CD4-positive, alpha-beta T cell treated with Interleukin-4 for 1 hour (primary cell): ENCODE measurements around the gene RNF183.
A peak's percentile ranks its signal among the peaks of the same experiment; 100 is the strongest.

Source experiments
- DNase-seq, 2 donors: peaks; one replicate each; pipeline ENCODE4 v3.0.0-alpha.2; 2020 to 2022

RNF183 gene, protein sequence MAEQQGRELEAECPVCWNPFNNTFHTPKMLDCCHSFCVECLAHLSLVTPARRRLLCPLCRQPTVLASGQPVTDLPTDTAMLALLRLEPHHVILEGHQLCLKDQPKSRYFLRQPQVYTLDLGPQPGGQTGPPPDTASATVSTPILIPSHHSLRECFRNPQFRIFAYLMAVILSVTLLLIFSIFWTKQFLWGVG

DNA sequence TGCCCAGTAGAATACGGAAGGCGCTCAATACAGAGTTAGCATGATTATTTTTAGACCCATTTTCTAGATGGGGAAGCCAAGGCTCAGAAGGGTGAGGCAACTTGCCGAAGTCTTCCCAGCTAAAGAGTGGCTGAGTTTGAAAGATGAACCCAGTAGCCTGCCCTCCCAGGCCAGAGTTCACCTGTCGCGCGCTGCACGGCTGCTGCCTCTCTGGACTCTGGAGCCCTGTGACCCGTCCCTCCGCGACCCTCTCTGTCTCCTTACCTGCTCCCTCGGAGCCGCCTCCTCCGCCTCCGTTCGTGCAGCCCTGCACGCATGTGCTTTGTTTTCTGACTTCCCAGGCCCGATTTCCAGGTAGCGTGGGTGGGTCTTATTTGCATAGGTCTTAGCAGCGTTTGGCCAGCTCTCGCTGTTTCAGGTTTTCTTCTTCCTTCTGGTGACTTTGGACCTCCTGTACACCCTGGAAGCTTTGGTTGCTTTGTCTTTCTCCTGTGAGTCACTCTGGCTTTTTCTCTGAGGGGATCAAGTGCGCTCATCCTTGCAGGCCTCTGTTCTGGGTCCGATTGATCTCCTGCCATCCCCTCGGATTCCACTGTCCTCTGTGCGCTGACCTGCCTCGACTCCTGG is at the start of gene RNF183:
Gene RNF183, minus strand, starts transcription at position 585 of the 627 bp plus-strand sequence. CDS start 5,192 bp downstream, outside the sequence.
- DNase-seq = no peak

DNA sequence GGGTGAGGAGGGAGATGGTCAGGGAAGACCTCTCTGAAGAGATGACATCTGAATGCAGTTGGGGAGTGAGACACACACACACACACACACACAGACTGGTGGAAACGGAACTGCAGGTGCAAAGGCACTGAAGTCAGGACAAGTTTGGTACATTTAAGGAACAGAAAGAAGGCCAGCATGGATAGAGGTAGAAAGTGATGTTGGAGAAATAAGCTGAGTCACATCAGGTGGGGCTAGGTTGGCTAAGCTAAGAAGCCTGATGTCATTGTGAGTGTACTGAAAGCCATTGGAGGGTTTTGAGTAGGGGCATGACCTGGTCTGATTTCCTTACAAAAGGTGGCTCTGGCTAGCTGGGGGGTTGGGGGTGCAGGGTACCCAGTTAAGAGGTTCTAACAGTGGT is 49.2 kb upstream of the RNF183 start:
- no peak for DNase-seq

DNA sequence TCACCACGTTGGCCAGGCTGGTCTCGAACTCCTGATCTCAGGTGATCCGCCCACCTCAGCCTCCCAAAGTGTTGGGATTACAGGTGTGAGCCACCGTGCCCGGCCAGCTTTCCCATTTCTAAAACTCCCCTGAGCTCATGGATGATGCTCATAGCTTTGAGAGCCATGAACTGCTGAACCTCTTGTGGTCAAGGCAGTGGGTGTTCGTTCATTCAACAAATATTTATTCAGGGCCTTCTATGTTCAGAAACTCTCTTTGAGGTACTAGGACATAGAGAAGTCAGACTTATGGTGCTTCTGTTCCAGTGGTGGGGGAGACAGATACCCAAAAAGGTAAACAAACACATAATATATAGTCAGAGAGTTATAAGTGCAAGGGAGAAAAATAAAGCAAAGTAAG is 48.8 kb upstream of the RNF183 start:
- no peak for DNase-seq

DNA sequence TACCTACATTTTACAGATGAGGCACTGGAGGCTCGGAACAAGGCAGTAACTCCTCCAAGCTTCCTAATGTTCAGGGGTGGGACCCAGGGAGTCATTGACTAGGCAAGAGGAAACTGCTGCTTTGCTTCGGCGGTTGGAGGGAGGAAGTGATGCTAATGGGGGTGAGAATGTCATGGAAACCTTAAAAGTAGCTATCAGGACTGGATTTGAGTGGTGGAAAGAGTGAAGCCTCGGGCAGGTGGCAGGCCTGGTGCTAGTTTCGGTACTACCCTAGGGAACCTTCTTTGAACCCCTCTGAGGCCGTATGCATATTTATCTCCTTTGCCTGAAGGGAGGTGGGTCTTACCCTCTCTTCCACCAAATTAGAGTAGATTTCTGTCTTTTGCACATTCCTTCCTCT is 47.8 kb upstream of the RNF183 start:
- DNase-seq = peak; percentile 32 to 40

DNA sequence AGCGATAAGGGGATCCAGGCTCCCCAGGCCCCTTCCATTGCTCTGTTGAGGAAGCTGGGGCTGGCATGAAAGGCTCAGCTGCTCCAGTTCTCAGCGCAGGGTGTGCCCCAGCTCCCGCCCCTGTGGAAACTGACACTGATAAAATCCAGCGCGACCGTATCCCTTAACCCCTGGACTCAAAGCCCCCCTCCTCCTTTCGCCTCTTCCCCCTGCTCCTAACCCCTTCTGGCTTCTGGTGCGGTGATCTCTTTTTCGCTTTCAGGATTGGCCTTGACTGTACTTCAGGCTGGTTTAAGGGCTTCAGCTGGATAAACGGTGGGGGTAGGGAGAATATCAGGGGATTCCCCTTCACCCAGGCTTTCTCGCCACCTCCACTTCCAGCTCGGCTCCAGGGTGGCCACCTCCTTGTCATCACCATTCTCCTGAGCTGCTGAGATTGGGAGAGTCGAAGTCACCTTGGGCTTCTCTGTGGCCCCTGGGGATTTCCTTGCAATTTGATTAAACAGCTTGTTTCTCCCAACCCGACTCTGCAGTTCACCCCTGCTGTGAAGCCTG is 47.0 kb upstream of the RNF183 start:
- DNase-seq = no peak

DNA sequence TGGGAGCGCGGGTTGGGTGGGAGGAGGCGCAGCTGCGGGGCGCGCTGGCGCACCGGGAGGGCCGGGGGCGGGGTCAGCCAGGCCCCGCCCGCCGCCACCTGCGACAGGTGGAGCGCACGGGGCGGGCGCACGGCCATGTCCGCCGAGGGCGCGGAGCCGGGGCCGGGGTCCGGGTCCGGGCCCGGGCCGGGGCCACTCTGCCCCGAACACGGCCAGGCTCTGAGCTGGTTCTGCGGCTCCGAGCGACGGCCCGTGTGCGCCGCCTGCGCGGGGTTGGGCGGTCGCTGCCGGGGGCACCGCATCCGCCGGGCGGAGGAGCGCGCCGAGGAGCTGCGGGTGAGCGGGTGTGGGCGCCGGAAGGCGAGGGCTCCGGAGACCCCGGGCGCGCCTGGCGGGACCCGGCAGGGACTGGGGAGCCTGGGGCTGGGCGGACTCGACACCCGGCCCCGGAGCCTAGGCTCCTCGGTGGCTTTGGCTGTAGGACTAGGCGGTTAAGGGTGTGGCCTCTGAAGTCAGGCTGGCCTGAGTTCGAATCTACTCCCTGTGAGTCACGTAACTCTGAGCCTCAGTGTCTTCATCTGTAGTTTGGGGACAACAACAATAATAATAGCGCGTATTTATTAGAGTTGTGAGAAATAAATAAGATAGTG is 46.4 kb upstream of the RNF183 start, which contains the start of gene BSPRY:
Gene BSPRY, plus strand, starts transcription at position 97 of the 650 bp plus-strand sequence. Its CDS starts 39 bp downstream, at position 136.
- DNase-seq = peak; percentile 20 to 39

DNA sequence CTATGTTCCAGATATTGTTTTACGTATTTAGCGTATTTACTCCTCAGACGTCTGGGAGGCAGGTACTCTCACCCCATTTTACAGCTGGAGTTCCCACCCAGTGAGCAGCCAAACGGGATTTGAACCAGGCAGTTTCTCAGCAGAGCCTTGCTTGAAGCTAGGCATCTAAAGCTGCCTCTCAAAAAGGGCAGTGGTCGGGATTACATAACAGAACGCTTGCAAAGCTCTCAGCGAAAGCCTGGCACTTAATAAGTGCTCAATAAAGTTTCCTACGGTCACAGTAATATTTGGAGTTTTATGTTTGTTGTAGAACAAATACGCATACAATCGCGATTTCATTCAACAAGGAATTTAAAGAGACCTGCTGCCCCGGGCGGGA is 45.9 kb upstream of the RNF183 start:
- DNase-seq = no peak

DNA sequence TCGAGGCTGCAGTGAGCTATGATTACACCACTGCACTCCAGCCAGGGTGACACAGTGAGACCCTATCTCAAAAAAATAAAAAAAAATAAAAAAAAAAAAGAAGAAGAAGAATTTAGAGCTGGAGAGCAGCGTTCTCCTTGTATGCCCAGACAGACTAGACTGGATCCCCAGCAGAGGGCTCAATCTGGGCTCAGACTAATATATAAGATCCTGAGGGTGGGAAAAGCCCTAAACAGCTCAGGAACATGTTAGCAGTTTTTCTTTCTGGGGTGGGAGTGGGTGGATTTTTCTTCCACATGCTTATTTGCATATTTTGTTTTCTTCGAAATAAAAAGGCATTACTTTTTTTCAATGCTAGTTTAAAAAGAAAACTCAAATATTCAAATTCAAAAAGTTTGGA is 45.3 kb upstream of the RNF183 start:
- no peak for DNase-seq

DNA sequence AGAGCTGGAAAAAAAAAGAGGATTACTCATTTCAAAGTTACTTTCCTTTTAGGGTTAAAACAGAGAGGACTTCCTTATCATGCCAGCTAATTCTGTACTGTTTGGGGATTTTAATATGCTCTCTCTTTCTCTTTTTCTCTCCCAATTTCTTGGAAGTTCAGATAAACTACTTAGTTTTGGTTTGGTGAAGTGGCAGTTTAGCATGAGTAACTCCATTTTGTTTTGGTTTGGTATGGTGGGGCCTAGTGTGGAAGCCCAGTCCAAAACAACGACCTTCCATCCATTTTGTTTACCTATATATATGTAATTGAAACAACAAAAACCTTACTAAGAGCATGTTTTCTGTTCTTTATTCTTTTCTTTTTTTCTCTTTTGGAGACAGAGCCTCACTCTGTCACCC is 42.5 kb upstream of the RNF183 start:
- DNase-seq = no peak

DNA sequence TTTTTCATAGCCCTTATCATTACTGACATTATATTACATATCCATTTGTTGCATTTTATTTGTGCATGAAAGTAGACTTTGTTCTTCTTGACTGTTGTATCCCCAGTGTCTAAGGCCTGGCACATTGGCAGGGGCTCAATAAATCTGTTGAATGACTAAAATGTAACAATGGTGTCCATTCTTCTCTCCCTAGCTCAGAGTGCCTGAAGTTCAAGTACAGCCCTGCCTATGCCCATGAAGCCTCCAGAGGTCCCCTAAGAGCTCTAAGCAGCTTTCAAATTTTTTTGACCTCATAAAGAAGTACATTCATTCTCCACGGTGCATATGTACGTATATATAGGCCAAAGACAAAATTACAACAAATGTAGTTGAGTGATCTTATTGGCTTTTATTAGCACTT is 42.0 kb upstream of the RNF183 start:
- no peak for DNase-seq

DNA sequence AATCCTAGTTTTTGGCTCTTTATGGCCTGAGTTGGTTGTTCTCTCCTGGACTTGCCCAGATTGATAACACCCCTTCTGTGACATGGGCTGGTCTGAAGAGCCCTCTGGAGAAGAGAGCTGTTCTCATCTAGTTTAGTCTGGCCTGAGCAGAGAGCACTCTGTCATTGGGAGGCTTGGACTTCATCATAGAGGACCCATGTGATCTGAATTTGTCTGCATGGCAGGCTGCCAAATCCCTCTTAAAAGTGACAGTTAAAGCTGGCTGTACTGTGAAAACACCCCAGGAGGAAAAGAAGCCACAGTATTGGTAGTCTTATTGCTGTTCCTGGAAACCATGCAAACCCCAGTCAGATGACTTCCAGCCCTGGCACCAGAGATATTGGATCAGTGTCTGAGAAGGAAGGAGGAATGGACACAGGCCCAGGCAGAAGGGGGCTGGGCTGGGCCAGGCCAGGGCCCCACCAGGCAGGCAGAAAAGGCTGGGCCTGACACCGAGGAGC is 40.6 kb upstream of the RNF183 start:
- no peak for DNase-seq

DNA sequence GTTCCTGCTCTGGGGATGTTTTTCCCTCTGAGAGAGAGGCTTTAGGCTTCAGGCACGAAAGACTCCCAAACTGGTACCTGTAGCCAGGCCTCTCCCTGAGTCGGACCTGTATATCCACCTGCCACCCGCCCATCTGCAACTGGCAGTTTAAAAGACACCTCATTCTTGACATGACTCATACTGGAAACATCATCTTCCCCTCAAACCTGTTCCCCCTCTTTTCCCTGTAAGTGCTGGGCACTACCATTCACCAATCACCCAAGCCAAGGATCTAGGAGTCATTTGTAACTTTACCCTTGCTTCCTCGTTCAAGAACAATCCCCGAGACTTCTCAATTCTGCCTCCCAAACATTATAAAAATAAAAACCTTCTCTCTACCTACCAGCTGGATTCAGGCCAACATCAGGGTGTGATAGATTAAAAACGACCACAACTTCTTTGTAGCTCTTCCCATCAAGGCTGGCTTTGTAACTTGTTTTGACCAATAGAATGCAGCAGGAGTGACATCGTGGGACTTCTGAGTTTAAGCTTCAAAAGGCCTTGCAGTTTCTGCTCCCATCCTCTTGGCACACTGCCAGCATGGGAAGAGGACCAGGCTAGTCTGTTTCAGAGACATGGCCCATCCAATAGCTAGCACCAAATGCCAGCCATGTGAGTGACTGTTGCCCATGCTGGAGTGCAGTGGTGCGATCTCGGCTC is 38.7 kb upstream of the RNF183 start:
- DNase-seq = peak in 1 of 2 donors; percentile 22

DNA sequence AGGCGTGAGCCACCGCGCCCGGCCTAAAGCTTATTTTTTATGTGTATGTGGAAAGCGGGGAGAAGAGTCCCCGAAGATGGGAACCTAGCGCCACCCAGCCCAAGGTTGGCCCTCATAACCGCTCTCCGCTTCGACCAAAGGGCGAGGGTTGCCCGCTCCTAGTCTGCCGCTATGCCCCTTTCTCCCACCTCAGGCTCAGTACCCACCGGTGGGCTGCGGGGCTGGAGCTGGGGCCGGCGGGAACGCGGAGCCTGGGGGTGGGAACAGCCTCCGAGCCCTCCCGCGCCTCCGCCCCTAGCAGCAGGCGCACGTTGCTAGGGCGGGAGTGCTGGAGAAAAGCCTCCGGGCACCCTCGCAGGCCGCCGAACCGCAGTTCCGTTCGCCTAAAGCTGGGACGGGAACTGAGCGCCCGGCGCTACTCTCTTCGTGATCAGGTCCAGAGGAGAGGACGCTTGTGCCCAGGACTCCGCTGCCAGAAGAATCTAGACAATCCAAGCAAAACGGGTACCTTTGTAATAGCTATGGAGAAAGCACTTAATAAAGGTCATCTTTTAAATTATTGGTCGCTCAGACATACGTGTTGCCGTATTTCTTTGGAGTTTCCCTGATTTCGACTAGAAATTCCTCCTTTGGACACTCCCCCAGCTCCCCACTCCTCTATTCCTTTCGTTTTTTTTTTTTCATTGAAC is 37.0 kb upstream of the RNF183 start, which contains the start of gene WDR31:
Gene WDR31, minus strand, starts transcription at position 265 of the 689 bp plus-strand sequence. CDS start 8,253 bp downstream, outside the sequence.
- peak; percentile 79 to 80 for DNase-seq

DNA sequence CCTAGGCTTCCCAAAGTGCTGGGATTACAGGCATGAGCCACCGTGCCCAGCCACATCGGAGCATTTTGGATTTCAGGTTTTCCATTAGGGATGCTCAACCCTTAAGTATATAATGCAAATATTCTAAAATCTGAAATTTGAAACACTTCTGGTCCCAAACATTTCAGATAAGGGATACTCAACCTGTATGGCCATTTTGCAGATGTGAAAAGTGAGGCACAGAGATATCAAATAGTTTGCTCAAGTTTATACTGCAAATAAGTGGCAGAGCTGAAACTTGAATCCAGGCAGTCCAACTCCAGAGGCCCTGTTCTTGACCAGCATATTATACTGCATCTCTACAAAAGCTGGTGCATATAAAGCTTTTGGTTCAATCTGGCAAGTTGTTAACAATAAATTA is 34.5 kb upstream of the RNF183 start:
- no peak for DNase-seq

DNA sequence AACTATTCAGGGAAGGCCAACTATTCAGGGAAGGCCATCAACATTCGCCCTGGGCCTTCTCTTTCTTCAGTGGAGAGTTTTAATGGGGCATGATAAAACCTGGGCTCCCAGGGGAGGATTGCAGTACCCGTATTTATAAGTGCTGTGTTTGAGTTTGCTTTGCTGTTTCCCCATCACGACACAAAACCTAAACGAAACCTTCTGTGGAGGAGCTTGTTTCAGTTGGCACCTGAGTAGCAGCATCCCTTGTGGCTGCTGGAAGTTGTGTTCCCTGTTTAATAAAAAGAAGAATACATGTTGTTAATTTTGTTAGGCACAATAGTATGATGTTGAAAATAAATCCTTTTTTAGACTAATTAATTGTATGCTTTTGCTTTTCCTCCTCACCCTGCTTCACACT is 28.6 kb upstream of the RNF183 start:
- no peak for DNase-seq

DNA sequence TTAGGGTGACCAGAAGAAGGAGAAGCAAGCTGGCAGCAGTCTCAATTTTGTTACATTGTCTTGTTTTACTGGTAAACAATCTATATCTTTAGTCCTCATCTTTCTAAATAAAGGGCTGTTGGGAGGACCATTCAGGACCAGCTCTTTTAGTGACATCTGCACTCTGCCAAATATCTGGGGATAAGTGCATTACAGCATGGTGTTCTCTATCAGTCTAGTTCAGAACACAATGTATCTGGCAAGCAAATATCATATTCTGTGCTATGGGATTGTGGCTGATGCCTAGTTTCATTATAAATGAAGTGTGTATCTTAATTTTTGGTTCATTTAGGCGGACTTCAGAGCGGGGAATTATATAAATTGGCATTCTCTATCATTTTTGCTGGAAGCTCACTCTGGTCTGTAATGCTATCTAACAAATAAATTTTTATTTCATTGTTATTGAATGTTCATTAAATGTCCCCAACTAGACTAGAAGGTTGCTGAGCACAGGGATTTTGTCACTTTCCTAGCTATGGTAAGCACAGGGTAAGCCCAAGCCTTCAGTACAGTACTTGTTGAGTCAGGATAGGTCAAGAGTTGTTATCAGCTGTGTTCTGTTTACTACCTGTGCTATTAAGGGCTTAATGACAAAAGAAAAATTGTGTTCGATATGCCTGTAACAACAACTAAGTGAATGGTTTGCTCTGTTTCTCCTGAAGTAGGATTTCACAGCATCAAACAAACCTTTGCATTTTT is 25.0 kb upstream of the RNF183 start:
- no peak for DNase-seq

DNA sequence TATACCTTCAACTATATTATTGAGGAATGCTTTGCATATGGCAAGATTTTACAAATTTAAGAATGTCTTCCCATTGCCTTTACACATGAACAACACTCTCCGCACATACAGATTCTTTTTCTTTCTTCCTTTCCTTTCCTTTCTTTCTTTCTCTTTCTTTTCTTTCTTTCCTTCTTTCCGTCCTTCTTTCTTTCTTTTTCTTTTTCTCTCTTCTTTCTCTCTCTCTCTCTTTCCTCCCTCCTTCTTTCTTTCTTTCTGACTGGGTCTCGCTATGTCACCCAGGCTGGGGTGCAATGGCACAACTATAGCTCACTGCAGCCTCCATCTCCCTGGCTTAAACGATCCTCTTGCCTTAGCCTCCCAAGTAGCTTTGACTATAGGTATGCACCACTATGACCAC is 23.1 kb upstream of the RNF183 start:
- no peak for DNase-seq

DNA sequence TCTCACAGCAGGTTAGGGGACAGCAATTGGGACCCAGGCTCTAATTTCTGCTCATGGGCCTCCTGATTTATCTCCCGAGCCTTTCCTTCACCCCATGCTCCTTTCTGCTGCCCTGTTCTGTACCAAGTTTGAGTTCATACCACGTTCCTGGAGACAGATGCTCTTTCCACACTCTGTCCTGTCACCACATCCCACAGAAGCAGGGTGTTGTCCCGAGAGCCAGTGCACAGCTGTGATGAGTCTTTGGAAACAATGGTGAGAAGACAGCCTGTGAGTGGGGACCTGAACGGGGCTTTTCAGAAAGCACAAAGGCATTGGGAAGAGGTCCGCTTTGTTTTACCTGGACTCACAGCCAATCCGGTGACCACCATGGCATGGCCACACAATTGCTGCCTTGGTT is 19.5 kb upstream of the RNF183 start:
- no peak for DNase-seq

DNA sequence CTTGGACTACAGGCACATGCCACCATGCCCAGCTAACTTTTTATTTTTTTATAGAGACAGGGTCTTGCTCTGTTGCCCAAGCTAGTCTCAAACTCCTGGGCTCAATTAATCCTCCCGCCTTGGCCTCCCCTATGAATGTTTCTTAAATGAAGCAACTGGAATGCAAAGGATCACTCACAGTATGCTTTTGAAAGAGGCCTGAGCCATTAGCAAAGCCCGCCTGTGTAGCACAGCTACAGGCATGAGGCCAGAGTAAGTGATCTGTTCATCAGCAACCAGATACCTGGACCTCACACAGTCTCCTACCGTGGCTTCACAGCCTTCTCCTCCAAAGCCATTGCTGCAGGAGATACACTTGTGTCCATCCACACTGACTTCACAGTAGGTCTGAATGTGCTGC is 16.9 kb upstream of the RNF183 start:
- no peak for DNase-seq

DNA sequence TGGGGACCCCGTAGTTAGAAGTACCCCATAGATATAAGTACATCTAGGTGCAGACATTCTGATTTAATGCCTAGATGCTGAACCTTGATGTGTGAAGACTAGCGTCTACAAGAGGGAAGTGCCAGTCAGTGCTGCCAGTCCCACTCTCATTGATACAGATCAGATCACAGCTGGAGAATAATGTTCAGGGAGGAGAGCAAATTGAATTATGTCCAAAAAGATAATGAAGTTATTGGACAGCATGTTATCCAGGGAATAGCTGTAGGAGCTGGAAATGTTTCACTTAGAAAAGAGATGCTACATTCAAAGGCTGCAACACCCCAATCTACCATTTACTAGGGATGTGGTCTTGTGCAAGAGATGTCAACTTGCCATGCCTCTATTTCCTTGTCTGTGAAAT is 15.9 kb upstream of the RNF183 start:
- DNase-seq = no peak

DNA sequence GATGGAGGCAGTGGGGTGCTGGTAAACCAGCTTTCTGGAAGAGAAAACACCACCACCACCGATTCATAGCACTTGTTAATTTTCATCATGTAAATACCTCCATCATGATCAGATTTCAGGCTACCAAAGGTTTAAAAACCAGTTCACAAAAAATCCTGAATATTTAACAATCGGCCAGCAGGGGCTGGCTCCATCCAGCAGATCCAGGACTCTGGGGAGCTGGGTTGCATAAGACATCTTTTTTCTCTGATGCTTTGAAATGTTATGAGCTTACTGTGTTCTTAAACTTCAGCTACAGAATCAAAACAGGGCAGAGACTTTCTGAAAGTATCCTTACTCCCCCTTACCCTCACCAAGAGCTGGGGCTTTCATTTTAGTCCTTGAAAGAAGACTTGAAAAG is 14.6 kb upstream of the RNF183 start:
- DNase-seq = no peak

DNA sequence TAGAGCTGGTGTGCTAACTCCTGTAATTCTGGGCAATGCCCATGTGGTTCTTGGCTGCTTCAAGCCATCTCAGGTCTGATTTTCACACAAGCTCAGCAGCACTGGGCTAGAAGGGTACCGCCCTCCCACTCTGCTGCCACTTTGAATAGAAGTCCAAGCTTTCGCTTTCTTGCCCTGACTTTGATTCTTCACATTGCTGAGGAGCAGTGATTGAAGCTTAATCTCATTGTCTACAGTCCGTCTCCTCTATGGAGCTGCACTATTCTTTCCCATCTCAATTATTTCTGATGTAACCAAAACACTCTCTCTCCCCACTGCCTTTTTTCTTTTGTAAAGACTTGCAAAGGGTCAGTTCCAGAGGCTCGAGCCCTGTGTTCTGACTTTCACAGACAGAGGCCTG is 12.9 kb upstream of the RNF183 start:
- DNase-seq = no peak
